ENCODE measurements around the gene OXLD1. TPM values are rescaled to one million over a fixed set of nuclear protein-coding genes. Genes with fewer than 3 reads are reported as not detected.

Gene OXLD1
- total RNA-seq, 1 experiment from 2014 or later, result 46.7 TPM

GRCh38 chr17:81655378-81656117 is 10.9 kb downstream of the OXLD1 start:
- Histone ChIP-seq H3K4me1 (ENCODE audit: insufficient read depth, low read length) (peaks cover 19% of the 10 kb centered on the region), H3K36me3 (ENCODE audit: low read depth, low read length) (no peaks in the 10 kb centered on the region), H3K4me3 (ENCODE audit: low read length) (no peak overlapping the region), H3K27ac (ENCODE audit: low read length) (no peak overlapping the region), H3K9me2 (replicated peaks; ENCODE audit: low read length) (no peaks in the 10 kb centered on the region), H4K20me1 (ENCODE audit: low read length) (no peaks in the 10 kb centered on the region), H3K9me3 (ENCODE audit: low read length) (no peaks in the 10 kb centered on the region), H3F3A (ENCODE audit: low read length, unreplicated experiment) (no peaks in the 10 kb centered on the region), H3K27me3 (ENCODE audit: low read length) (no peaks in the 10 kb centered on the region), H3K79me2 (ENCODE audit: low read length) (no peaks in the 10 kb centered on the region), H3K4me2 (ENCODE audit: low read length) (no peak overlapping the region), H2AFZ (ENCODE audit: low read length) (no peak overlapping the region), H3K9ac (ENCODE audit: low read length) (no peak overlapping the region)
- POLR2A ChIA-PET (ENCODE audit: unreplicated experiment), result no interaction called here
- no TSS peak for BruUV-seq (replicated peaks)
- ATAC-seq, result no peak
- CTCF ChIA-PET, result no interaction called here
- DNase-seq, result no peak
- intact Hi-C loops (cut with micrococcal nuclease), result no loop called here
- TF ChIP-seq CTCF (conservative IDR thresholded peaks at IDR 0.05; ENCODE audit: low read depth, low read length) (no peak), EZH2 (IDR thresholded peaks at IDR 0.05; ENCODE audit: low read length, unreplicated experiment) (no peak), EZH2phosphoT487 (IDR thresholded peaks at IDR 0.05; ENCODE audit: borderline replicate concordance, low read length) (no peak)

- Histone ChIP-seq H3K27me3 (ENCODE audit: low read length) (no peaks in the 10 kb centered on the region), H4K20me1 (ENCODE audit: low read length) (no peaks in the 10 kb centered on the region), H3K9me3 (ENCODE audit: low read length) (no peaks in the 10 kb centered on the region), H3K9ac (ENCODE audit: low read length) (no peak overlapping the region), H3K4me1 (ENCODE audit: insufficient read depth, low read length) (peaks cover 6% of the 10 kb centered on the region), H3K79me2 (ENCODE audit: low read length) (no peaks in the 10 kb centered on the region), H3K4me3 (ENCODE audit: low read length) (no peak overlapping the region), H3K27ac (ENCODE audit: low read length) (no peak overlapping the region), H3F3A (ENCODE audit: low read length, unreplicated experiment) (no peaks in the 10 kb centered on the region), H3K36me3 (ENCODE audit: low read depth, low read length) (no peaks in the 10 kb centered on the region), H2AFZ (ENCODE audit: low read length) (no peak overlapping the region), H3K4me2 (ENCODE audit: low read length) (no peak overlapping the region), H3K9me2 (replicated peaks; ENCODE audit: low read length) (no peaks in the 10 kb centered on the region)
- ChIA-PET CTCF (no interaction called here), POLR2A (ENCODE audit: unreplicated experiment) (no interaction called here)
- TF ChIP-seq EZH2 (IDR thresholded peaks at IDR 0.05; ENCODE audit: low read length, unreplicated experiment) (no peak), CTCF (conservative IDR thresholded peaks at IDR 0.05; ENCODE audit: low read depth, low read length) (no peak), EZH2phosphoT487 (IDR thresholded peaks at IDR 0.05; ENCODE audit: borderline replicate concordance, low read length) (no peak)
- intact Hi-C loops (cut with micrococcal nuclease), result no loop called here
- DNase-seq, result no peak
- ATAC-seq, result no peak
- BruUV-seq (replicated peaks), result no TSS peak
Measured at GRCh38 chr17:81652906-81653771, 13.3 kb downstream of the OXLD1 start.

- no peak overlapping the region for H3K4me2 ChIP-seq (ENCODE audit: low read length)
- CTCF ChIA-PET, result no interaction called here
- TF ChIP-seq EZH2phosphoT487 (IDR thresholded peaks at IDR 0.05; ENCODE audit: borderline replicate concordance, low read length) (no peak), CTCF (conservative IDR thresholded peaks at IDR 0.05; ENCODE audit: low read depth, low read length) (no peak), EZH2 (IDR thresholded peaks at IDR 0.05; ENCODE audit: low read length, unreplicated experiment) (no peak)
Measured at GRCh38 chr17:81651692-81652091, 14.7 kb downstream of the OXLD1 start.

More at GRCh38 chr17:81651692-81652091, 14.7 kb downstream of the OXLD1 start:
- POLR2A ChIA-PET (ENCODE audit: unreplicated experiment), result no interaction called here
- Histone ChIP-seq H3K27me3 (ENCODE audit: low read length) (no peaks in the 10 kb centered on the region), H3K36me3 (ENCODE audit: low read depth, low read length) (no peaks in the 10 kb centered on the region), H3K79me2 (ENCODE audit: low read length) (no peaks in the 10 kb centered on the region), H2AFZ (ENCODE audit: low read length) (no peak overlapping the region), H3K9me2 (replicated peaks; ENCODE audit: low read length) (no peaks in the 10 kb centered on the region), H3K27ac (ENCODE audit: low read length) (no peak overlapping the region), H3K4me1 (ENCODE audit: insufficient read depth, low read length) (peaks cover 6% of the 10 kb centered on the region), H3F3A (ENCODE audit: low read length, unreplicated experiment) (no peaks in the 10 kb centered on the region), H3K9me3 (ENCODE audit: low read length) (no peaks in the 10 kb centered on the region), H4K20me1 (ENCODE audit: low read length) (no peaks in the 10 kb centered on the region), H3K4me3 (ENCODE audit: low read length) (no peak overlapping the region), H3K9ac (ENCODE audit: low read length) (no peak overlapping the region)
- DNase-seq (peak; percentile 86), ATAC-seq (peak; percentile 91)
- intact Hi-C loops (cut with micrococcal nuclease), result no loop called here
- no TSS peak for BruUV-seq (replicated peaks)

All from PC-3 (cell line).